DMS 273 (cell line): ENCODE results near the gene PHF12.

ENCODE experiments used
- DNase-seq: peaks from one replicate; lab custom pipeline; 2025; ENCODE audit not compliant: unreplicated experiment; lab: John Stamatoyannopoulos, UW

The PHF12 gene

DNA sequence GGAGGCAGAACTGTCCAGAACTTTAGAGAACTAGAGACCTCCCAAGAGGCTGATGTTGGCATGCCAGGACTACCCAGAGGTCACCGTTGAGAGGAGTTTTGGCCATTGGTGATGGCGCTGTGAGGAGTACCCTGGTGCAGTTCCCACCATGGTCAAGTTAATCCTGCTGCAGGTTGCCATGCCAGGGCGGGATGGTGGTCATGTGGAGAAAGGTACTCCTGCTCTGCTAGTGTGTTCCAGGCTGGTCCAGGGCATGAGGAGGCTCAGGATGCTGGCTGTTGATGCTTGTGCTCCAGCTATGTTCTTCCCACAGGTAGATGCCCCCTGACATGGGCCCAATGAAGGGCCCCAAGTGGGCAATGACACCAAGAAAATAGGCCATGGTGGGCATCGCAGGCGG, 4.1 kb upstream of the PHF12 start:
- no peak for DNase-seq

DNA sequence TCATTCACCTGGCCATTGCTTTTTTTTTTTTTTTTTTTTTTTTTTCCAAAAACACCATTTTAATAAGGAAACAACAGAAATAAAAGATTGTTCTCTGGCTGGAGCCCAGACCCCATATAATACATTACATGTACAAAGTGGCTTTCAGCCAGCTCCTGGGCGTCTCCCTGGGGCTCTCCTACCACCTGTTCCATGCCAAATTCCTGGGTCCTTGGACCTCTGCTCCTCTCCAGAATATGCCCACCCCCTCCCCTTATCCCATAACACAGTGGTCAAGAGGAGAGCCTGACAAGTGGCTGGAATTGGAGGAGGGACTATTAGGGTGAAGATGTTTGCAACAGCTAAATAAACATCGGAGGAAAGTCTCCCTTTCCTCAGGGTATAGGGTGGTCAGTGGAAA, 3.6 kb upstream of the PHF12 start:
- DNase-seq = no peak

DNA sequence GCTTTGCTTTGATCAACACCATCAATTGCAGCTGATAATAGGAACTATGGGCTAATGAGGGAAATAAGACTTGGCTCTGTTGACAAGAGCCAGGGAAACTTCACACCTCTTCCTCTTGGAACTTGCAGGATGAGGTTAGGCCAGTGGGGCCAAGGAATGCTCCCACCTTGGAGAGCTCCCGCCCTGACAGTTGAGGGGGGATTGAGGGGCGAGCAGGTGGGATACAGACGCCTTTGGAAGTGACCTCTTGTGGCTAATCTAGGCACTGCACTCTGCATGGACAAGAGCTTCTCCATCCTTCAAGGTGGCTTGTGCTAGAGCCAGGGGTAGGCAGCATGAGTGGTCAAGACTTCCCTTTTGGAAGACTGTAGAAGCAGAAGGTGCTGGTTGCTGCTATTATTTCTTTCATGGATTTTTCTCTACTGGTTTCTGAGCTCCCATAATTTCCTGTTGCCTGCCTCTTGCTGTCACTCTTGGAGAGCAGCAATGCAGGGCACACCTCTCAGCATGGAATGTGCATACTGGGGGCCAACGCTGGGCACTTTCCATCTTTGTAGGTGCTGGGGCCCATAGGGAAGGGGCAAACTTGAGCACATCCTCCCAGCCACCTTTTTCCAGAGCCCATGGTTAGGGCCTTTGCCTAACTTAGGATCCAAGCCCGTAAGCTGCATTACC, 2.3 kb upstream of the PHF12 start:
- DNase-seq = peak; percentile 76

DNA sequence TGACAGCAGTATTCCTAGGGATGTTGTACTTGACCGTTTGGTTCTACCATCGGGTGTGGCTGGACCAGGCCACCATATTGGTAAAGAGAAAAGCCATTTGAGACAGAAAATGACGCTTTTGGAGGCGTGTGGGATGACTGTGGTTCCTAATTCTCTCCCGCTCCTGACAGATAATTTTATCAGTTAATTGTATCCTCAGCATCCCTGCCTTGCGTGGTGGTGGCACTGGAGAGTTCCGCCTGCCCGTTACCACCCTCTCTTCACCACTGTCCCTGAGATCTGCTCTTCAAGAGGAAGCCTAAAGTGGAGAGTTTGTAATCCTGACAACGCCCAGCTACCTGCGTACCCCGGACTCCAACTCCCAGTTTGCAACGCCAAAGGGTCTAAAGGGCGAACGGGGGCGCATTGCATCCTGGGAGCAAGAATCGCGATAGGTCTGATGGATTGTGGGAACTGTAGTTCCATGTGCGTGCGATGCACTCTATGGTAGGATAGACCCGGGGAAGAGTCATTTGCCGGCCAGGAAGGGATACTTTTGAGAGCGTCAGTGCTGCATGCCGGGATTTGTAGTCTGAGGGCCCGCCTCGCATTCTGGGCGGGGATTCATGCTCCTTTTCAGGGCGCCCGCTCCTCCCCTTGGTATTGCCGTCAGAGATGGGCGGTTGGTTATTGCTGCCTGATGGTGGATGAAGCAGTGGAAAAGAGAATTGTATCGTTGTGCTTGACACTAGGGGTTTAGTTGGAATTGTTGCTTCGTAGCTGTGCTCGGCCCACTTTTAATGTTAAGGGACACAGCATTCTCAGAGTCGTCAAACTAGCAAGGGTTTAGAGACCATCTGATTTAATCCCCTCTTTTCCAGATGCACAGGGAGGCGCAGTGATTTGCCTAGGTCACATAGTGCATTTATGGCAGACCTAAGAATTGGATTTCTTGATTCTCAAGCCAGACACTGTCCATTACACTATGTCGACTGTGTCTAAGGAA, 965 bp upstream of the PHF12 start:
- peak; percentile 100 for DNase-seq

DNA sequence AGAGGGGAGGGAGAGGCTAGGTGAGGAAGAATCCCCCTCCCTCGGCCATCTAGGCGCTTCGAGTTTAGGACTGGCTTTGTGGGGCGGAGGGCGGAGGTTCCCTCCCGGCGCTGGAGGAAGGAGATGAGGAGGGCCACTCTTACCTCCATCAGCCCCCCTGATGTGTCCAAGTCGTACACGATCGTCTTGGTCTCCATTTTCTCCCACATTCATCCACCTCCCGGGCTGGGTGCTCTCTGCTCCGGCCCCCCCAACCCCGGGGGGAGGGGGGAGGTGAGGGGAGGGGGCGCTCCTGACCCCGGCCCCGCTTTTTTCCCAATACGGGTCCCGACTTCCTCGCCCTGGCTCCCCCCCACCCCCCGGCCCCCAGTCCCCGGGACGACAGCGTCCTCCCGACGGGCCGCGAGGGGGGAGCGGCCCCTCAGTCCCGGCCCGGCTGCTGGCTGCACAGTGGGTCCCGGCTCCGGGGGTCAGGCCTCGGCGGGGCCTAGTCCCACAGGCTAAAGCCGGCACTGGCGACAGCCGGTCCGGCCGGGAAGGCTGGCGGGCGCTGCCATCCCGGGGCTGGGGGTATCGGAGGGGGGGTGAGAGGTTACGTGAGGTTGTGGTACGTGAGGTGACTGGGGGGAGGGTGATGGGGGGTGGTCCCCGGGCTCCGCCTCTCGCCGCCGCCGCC, 428 bp downstream of the PHF12 start:
- no peak for DNase-seq

DNA sequence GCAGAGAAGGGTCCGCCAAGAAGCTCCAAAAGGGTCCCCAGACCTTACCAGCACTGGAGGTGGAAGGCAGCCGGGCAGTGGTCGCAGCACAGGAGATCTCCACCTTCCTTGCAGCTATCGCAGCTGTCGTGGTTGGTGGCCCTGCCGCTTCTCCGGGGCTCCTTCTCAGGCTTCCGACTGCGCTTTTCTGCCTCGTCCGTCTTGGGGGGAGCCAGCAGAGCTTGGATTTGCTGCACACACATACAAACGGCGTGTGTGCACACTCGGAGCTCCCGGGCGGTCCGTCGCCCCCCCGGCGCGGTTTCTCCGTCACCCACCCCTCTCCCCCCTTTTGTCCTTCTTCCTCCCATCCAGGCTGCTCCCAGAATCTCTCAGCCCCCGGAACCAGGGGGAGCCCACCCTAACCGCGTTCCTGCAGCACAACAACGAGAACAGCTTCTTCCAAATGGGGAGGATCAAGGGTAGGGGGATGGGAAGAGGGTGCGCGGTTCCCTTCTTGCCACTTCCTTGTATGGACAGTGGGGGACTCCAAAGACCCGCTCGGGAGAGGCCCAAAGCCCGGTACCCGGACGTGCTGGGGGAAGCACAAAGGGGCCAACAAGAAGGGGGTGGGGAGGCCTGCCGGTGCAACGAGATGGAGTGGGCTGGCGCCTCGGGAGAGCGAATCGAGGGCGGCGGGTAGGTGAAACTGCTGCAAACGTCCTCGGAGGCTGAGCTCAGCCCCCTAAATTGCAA, 1.1 kb downstream of the PHF12 start:
- peak; percentile 80 for DNase-seq

DNA sequence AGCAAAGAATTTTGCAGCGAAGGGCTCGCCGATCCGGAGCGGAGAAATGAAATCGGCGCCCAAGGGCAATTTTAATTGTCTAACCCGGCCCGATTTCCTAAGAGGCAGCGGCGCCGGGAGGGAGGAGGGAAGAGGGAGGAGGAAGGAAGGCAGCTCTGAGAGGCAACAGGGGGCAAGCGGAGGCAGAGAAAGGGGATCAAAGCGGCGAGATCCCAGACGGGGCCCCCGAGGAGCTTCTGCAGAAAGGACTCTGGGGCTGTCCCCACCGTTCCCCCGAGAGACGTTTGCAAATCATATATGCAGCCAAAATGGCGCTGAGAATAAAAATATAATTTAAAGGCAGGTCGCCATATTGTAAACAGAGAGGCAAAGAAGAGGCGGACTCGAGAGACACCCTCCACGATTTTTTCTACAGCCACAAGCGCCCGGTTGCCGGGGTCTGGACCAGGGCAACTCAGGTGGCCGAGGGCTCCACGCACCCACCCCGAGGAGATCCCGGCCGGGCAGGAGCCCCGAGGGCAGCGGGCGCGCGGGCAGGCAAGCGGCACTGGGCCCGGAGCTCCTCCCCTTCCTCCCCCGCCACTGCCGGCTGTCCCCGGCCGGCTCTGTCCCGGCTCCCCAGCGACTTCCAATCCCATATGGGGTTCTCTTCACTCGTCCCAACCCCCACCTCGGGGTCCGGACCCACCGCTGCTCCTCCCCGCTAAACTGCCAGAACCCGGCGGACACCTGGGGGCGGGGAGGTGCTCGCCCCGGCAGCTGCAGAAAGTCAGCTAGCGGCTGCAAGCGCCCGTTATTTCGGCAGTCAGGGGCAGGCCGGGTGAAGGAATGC, 1.9 kb downstream of the PHF12 start:
- DNase-seq = peak; percentile 71

DNA sequence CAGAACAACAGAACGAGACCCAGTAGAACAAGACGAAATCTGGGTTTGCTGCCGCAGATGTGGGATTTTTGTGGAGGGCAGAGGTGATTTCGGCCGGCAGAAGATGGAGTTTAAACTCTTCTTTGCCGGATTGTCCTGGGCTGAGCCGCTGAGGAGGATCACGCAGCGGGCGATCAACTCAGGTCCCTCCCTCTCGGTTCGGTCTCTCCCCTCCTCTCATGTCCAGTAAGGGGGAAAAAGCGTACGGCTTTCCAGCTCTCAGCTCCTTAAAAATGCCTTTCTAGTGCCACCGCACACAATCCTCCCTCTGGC, 2.5 kb downstream of the PHF12 start:
- no peak for DNase-seq

DNA sequence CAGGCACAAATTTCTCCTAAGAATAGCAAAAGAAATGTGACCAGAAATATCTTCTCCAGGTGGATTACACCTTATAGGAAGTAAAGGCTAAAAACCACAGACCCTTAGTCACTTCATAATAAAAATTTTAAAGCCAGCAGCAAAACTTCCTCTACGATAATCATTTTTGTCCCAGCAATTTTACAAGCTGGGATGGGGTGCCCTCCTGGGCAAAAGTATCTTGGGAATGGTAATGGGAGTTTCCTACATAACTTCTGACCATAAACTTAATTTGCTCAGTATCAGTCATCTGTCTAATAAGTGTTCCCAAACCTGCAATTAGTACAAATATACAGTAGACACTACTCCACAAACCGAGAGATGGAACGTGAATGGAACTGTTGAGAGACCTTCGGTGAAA, 3.0 kb downstream of the PHF12 start:
- DNase-seq = no peak

DNA sequence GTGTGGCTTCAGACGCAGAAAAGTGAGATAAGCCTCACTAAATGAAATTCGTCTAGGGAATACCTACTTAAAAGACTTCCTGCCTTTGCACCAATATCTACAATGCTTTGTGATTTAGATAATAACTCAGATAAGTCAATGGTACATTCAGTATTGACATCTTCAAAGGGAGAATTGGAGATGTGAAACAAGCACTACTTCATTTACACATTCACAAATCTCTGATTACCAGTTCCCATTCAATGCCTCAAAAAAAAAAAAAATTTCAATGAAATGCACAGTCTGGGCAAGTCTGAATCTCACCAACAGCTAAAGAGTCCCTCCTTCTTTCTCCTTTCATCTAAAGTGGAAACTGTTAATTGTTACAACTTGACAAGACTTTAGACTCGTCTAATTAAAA, 3.7 kb downstream of the PHF12 start:
- no peak for DNase-seq

DNA sequence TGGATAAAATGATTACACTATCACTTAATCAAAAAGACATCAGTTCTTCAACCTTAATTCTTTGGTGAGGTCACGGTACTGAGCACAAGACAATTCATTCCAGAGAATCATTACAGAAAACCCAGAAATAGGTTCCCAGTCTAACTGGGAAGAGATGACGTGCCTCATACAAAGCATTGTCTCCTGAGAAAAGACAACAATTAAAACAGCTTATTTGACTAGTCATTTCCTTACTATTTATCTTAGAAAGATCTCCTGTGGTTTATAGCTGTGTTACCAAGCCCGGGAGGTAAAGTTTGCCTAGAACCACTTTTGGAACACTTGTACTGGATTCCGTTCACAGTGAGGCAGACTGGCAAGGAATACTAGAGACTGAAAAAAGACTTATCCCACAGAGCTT, 5.1 kb downstream of the PHF12 start:
- DNase-seq = no peak

DNA sequence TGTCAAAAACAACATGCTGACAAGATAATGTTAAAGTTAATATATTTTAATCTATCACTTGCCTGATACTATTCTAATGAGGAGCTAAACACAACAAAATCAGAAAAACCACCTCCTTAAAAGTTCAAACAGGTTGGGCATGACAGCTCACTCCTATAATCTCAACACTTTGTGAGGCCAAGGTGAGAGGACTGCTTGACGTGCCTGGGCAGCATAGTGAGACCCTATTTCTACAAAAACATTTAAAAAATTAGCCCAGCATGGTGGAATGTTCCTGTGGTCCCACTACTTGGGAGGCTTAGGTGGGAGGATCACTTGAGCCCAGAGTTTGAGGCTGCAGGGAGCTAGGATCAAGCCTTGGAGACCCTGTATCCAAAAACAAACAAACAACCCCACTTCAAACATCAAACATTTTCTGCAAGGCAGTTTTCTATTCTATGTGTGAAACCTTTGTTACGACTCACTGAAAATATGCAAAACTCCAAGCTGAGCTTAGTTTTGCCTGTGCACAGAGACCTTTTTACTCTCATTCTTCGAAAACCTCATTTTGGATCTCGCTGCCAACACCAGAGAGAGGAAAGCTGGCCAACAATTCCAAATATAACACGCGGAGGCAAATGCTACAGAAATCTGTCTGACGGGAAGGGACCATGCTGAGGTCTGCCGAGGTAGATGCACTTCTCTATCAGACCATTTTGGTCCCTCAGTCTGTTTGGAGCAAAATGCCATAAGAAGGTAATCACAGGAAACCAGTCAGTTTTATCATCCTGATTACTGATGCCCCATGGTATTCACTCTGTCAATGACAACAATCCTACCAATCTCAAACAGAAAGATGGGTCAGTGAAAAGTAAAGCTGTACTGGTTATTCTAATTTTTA, 6.2 kb downstream of the PHF12 start:
- DNase-seq = no peak

DNA sequence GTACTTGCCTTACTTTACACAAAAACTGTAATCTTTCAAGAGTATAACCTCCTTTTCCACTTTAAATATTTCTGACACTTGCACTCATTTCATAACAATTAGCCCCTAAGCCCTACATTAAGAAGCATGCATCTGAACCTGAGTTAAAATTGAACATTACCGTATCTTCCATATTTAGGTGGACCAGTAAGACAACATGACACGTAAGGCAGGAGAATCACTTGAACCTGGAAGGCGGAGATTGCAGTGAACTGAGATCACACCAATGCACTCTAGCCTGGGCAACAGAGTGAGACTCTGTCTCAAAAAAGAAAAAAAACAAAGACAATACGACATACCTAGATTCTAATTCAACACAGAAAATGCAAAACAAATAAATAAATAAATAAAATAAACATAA, 7.0 kb downstream of the PHF12 start:
- DNase-seq = no peak

DNA sequence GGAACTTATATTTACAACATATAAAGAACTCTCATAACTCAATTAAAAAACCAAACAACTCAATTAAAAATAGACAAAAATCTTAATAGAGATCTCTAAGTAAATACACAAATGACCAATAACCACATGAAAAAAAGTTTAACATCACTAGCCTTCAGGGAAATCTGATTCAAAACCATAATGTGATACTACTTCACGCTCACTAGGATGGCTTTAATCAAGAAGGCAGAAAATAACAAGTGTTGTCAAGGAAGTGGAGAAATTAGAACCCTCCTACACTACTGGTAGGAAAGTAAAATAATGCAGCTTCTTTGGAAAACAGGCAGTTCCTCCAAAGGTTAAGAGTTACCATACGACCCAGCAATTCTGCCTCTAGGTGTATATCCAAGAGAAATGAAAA, 8.4 kb downstream of the PHF12 start:
- no peak for DNase-seq

DNA sequence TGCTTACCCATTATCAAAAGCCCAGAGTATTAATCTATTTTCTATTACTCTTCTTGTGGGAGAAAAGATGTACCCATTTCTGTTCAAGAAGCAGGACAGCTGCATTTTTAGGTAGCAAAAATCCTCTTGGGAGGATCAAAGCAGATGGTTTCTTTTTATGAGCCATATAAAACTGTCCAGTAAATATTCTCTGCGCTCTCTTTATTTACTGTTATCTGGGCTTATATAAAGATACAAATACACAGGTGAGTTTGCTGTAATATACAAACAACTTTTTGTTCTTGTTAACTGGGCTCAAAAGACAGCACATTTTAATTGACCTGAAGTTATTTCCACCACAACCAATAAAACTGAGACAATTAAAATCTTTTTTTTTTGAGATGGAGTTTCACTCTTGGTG, 10.1 kb downstream of the PHF12 start:
- DNase-seq = peak; percentile 36

DNA sequence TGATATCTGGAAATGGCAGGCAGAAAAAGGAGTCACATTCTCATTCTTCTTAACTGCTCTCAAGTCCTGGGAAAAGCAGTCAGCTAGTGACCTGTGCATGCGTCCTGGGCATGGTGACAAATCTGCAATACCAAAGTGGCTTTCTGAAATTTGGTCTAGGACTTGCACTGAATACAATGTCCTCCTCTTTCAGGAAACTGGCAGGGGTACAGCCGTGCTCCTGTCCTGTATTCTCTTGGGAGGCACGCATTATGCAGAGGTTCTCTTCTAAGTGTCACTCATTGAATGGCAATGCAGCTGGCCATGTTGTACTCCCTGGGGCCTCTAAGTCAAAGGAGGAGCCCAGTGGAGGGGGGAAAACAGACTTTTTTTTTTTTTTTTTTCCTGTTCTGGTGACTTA, 10.6 kb downstream of the PHF12 start:
- DNase-seq = no peak

DNA sequence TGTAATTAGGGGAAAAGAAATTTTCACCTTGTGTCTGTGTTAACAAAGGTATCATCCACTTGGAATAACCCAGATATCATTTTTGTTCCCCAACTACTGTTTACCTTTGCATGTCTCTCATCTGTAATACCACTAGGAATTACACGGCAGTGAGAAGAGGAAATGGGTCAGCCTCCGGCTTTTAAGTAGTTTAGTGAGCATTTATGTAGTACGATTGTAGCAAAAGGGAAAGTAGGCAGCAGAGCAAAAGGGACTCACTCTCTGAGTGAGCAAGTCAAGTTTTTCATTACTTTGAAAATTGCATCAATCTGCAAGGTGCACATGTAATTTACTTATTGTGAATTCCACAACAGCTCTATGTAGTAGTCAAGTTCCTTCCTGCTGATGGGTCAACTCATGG, 11.2 kb downstream of the PHF12 start:
- no peak for DNase-seq

DNA sequence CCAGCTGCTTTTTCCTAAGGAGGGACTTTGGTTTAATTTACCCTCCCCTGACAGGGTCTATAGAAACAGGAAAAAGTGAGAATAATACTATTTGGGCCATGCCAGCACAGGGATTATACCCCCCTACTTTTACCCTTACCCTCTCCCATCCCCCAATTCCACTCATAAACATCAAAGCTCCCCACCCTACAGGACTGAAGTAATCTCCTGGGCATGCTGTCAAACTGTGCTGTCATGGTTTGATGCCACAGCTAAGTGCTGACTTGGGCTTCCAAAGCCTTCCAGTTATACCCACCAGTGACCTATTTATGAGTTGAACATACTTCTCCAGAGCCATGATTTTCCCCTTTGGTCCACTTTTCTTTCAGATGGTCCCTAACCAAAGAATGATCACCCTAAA, 12.8 kb downstream of the PHF12 start:
- no peak for DNase-seq

DNA sequence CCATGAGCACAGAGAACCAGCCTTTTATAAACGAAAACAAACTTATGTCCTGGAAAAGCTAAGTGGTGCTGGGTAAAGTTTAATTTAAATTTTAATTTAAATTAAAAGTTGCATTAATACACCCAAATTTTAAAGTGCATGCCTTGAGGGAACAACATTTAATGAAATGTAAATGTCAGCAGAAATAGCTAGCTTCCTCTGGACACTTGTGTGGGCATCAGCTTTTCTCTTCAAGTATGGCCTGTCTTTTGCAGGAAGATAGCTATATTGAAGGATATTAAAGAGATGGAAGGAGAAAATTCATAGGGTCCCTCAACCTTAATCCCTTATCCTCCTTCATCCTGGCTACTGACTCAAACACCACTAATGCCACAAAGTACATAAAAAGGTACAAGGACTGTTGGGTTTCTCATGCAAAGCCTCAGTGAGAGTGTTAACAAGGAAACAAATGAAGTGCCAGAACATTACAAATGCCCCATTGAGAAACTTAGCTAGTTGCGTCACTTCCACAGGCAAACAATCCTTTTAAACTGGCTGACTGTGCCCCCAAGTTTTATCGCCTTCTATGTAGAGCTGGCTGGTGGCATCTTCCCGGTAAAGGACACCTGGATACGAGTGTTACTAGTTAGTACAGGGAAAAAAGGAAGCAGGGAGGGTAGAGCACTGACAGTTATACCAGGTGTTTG, 14.1 kb downstream of the PHF12 start:
- no peak for DNase-seq
